ENCODE data around the gene UBR3.
"Not testable (repeated sequence)": the region's sequence is repeated elsewhere in the genome, so short reads cannot be mapped to it uniquely, and the experiment has no call there.

UBR3 gene

GRCh38 chr2:170113168-170113894, 286.1 kb downstream of the UBR3 start:
- DNase-seq (ENCODE audit: low spot score), result no peak

GRCh38 chr2:170115501-170116229, 288.4 kb downstream of the UBR3 start:
- DNase-seq (ENCODE audit: low spot score), result no peak

- no peak for DNase-seq (ENCODE audit: low spot score)
These were observed 291.4 kb downstream of the UBR3 start for GRCh38 chr2:170118641-170119040.

GRCh38 chr2:170119326-170119725, 292.1 kb downstream of the UBR3 start:
- not testable (repeated sequence) for DNase-seq (ENCODE audit: low spot score)

- DNase-seq (ENCODE audit: low spot score), result no peak
These were observed 294.4 kb downstream of the UBR3 start for GRCh38 chr2:170121689-170122088.

GRCh38 chr2:170122883-170123547, 295.8 kb downstream of the UBR3 start:
- DNase-seq (ENCODE audit: low spot score), result no peak

- DNase-seq (ENCODE audit: low spot score), result no peak
These were observed 296.3 kb downstream of the UBR3 start for GRCh38 chr2:170123593-170123992.

- not testable (repeated sequence) for DNase-seq (ENCODE audit: low spot score)
These were observed 299.0 kb downstream of the UBR3 start for GRCh38 chr2:170126138-170126728.

Data from hepatic stellate cell (primary cell).